ENCODE results near the gene MLLT3.

DNA sequence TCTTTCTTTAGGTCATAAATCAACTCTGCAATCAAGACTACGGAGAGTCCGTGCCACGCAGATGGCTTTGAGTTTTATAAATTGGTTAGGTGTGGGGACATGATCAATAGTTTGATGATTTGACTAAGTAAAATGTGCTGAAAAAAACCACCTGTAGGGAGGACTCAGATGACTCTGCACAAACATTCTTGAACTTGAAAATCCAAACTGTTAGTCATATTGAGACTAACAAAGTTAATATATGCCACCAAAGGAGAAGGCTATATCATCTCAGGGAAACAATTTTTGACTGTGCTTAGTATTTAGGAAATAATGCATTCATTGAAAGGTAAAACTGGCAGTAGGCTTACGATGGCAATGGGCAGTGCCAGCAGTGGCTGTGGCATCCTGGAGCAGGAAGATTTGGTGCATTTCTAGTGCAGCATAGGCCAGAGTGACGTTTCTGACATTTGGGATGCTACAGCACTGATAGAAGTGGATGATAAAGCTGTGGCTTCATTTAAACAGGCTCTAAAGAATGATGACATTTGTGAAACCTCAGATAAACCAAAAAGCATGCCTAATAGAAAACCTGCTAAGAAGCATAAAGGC is 291.1 kb downstream of the MLLT3 start:
- TF ChIP-seq EZH2 (IDR thresholded peaks at IDR 0.05; ENCODE audit: insufficient read depth, poor library complexity, severe bottlenecking) (no peak), EZH2phosphoT487 (IDR thresholded peaks at IDR 0.05; ENCODE audit: insufficient read depth, low read depth) (no peak)

Data from GM23248 (cell line).